Measurements from ENCODE around the gene TNFRSF14.

The TNFRSF14 gene

DNA sequence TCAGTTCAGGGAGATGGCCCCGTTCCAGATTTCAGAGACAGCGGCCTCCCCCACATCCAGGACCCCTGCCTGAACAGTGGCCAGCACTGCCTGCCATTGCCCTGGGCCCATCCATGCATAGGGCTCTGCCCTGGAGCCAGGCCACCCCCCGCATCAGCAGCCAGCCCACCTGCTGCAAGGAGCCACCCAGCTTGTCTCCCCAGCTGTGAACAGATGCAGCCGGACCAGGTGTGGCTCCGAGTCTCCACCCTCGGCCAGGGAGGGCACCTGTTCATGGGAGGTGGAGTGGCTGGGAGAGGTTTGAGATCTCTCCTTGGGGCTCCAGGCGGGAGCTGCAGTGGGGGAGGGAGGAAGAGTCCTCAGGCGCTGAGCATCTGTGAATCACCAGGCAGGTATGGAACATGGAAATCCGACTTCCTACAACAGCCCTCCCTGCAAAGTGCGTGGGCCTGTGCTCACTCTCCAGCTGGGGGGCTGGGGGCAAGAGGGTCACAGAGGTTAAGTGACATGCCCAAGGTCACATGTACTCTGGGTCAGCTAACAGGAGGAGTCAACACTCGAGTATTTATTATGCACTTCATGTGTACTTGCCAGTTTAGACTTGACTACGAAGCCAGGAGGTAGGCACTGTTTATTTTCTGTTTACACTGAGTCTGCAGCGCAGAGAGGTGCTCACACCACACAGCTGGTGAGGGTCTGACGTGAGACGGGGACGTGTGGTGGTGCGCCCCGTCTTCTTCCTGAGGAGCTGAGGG lies 21.3 kb upstream of the TNFRSF14 start:
- TF ChIP-seq, protein P1, sequence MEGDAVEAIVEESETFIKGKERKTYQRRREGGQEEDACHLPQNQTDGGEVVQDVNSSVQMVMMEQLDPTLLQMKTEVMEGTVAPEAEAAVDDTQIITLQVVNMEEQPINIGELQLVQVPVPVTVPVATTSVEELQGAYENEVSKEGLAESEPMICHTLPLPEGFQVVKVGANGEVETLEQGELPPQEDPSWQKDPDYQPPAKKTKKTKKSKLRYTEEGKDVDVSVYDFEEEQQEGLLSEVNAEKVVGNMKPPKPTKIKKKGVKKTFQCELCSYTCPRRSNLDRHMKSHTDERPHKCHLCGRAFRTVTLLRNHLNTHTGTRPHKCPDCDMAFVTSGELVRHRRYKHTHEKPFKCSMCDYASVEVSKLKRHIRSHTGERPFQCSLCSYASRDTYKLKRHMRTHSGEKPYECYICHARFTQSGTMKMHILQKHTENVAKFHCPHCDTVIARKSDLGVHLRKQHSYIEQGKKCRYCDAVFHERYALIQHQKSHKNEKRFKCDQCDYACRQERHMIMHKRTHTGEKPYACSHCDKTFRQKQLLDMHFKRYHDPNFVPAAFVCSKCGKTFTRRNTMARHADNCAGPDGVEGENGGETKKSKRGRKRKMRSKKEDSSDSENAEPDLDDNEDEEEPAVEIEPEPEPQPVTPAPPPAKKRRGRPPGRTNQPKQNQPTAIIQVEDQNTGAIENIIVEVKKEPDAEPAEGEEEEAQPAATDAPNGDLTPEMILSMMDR (IDR thresholded peaks at IDR 0.05) = no peak

DNA sequence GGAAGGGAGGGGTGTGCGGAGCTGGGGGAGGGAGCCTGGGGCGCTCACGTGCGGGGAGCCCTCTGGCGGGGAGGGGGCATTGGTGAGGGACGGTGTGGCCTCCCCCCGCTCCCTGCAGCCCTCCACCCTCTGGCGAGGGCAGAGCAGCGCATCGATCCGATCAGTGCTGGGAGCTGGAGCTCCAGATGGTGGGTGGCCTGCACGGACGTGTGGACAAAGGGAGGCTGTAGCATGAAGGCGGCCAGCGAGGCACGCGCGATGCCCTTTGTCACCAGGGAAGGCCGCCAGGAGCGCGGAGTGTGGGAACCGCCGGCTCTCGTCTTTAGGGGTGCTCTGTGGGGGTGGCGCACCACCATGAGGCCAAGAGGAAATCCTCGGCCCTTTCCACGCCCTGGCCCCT lies 20.7 kb upstream of the TNFRSF14 start:
- TF ChIP-seq, protein P1 (IDR thresholded peaks at IDR 0.05) = no peak

DNA sequence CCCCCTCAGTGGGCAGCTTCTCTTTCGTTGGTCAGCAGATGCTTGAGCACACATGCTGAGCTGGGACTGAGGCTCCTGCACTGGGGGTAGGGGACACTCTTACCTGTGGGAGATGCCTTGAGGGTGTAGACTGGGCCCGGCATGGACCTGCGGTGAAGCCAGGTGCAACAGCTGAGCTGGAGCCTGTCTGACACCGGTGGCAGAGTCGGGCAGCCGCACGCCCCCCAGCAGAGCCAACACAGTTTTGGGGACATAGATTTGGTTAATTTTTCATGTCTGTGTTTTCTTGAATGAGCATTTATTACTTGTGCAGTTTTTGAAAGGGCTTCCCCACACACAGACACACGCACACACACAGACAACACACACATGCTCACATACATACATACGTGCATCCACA lies 20.2 kb upstream of the TNFRSF14 start:
- TF ChIP-seq, protein P1 (IDR thresholded peaks at IDR 0.05) = no peak

DNA sequence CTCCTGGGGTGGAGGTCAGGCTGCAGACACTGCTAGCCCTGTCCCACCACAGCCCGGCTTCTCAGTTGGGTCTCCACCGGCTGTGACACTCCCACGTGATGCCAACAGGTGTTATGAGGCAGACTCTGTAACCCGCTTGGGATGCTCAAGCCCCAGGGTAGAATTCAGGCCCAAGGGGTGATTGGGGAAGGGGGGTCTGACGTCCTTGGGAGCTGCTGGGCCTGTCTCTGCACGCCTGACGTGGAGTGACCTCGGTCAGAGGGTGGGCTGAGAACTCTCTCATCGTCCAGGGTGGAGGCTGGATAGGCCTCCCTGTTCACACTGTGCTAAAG lies 18.4 kb upstream of the TNFRSF14 start:
- TF ChIP-seq, protein P1 (IDR thresholded peaks at IDR 0.05) = no peak

DNA sequence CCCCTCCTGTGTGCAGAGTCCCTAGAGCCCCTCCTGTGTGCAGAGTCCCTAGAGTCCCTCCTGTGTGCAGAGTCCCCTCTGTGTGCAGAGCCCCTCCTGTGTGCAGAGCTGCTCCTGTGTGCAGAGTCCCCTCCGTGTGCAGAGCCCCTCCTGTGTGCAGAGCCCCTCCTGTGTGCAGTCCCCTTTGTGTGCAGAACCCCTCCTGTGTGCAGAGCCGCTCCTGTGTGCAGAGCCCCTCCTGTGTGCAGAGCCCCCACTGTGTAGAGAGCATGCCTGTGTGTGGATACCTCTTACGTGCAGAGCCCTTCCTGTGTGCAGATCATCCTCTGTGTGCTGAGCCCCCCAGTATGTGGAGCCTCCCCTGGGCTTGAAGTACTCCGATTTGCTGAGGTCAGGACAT lies 17.8 kb upstream of the TNFRSF14 start:
- TF ChIP-seq, protein P1 (IDR thresholded peaks at IDR 0.05) = no peak

DNA sequence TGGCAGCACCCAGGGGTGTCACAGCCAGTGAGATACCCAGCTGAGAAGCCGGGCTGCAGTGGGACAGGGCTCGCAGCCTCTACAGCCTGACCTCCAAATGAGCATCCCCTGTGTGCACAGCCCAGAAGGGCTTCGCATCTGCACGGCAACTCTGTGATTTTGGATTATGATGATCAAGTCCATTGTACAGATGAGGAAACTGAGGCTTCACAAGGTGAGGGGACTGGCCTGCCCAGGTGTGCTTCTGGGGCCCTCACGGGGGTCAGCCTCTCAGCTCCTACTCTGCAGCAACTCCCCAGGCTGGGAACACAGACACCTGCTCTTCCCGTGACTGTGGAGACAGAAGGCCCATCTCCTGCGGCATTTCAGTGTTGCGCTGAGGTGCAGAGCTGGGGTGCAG lies 17.3 kb upstream of the TNFRSF14 start:
- TF ChIP-seq, protein P1 (IDR thresholded peaks at IDR 0.05) = no peak

DNA sequence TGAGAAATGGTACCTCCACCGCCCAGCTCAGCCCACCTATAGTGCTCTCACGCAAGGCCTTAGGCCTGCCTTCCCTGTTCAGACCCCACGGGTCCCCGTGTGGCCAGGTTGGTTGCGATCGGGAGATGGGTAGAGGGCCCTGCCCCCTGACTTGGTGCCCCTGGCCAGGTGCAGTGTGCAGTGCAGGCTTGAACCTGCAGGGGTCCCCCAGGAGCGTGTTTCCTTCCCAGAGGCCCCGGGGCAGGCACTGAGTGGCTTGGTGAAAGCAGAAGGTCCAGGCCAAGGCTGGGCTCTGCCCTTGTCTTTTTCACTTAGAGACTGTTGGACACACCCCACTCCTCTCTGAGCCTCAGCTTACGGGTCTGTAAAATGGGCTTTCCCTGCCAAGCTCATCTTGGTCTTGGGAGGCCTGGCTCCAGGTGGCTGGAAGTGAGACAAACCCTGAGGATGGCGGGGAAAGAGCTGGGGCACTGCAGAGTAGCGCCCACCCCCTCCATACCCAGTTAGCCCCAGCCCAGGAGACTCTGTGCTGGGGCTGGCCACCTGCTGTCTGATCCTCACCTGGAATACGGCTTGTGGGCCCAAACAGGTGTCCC lies 16.8 kb upstream of the TNFRSF14 start:
- TF ChIP-seq, protein P1 (IDR thresholded peaks at IDR 0.05) = peak; percentile 24; the same call in 1 of the 2 replicates

Measured in LNCAP (cell line).